Stimulated activated naive CD8-positive, alpha-beta T cell treated with anti-CD3 and anti-CD28 coated beads, Interleukin-15, amount 100 ng/mL, for 72 hours (primary cell): ENCODE measurements around the gene TTC9C.
A peak's percentile ranks its signal among the peaks of the same experiment; 100 is the strongest.
"Not testable (repeated sequence)": the region's sequence is repeated elsewhere in the genome, so short reads cannot be mapped to it uniquely, and the experiment has no call there.

Experiments used
- ATAC-seq: fragments of 150-1000 bp; cut with Tn5 transposase; 2 replicates; pipeline ENCODE4 v1.10.0; 2021; ENCODE audit warnings: mild to moderate bottlenecking, moderate library complexity
- DNase-seq, 2 donors: peaks; one replicate each; pipeline ENCODE4 v3.0.0; 2021 to 2022
- H3K27ac Mint-ChIP-seq, 2 donors: one replicate each; pipeline ENCODE4 v1.8.0; 2022; ENCODE audit warnings: mild to moderate bottlenecking in 2 of 2, mixed read lengths in 2 of 2, moderate library complexity in 2 of 2
- H3K27me3 Mint-ChIP-seq: one replicate; pipeline ENCODE4 v1.8.0; 2022; ENCODE audit warnings: mixed read lengths
- H3K4me1 Mint-ChIP-seq: one replicate; pipeline ENCODE4 v1.8.0; 2022; ENCODE audit warnings: mild to moderate bottlenecking, mixed read lengths
- H3K4me3 Mint-ChIP-seq, 2 donors: one replicate each; pipeline ENCODE4 v1.8.0; 2022; ENCODE audit warnings: mild to moderate bottlenecking in 2 of 2, mixed read lengths in 2 of 2, moderate library complexity in 1 of 2
- H3K9me3 Mint-ChIP-seq, 2 donors: one replicate each; pipeline ENCODE4 v1.8.0; 2022; ENCODE audit warnings: mixed read lengths in 2 of 2

TTC9C gene

GRCh38 chr11:62721994-62722393 is 6.3 kb upstream of the TTC9C start:
- peaks cover 57% of the 10 kb centered on the region for H3K4me1 Mint-ChIP-seq
- ATAC-seq (no peak), DNase-seq (no peak)
- no peaks in the 10 kb centered on the region for H3K27me3 Mint-ChIP-seq
- H3K4me3 Mint-ChIP-seq, result no peak overlapping the region
- H3K9me3 Mint-ChIP-seq, result no peaks in the 10 kb centered on the region
- H3K27ac Mint-ChIP-seq, result peak overlapping the region in 1 of 2 donors; percentile 20

DNA sequence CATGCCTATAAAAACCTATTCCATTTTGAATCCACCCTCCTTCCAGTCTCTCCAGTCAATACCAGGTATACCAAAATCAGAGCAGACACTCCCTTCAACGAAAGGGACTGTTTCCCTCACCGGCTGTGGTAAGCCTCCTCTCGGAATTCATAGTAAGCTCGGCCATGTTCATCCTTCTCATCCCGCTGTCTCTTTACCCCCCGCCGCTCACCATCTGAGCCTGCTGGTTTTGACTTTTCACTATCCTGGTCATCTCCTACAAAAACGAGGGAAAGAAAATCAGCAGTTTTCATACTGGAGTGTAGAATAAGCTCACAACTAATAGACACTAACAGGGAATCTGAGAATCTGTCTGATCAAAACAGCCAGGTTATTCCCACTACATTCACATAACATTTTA is 4.1 kb upstream of the TTC9C start:
- H3K4me3 Mint-ChIP-seq, result peak overlapping the region; percentile 97 to 100
- ATAC-seq (no peak), DNase-seq (no peak)
- peaks cover 56% of the 10 kb centered on the region for H3K4me1 Mint-ChIP-seq
- peak overlapping the region; percentile 25 to 80 for H3K27ac Mint-ChIP-seq
- H3K9me3 Mint-ChIP-seq, result no peaks in the 10 kb centered on the region
- no peaks in the 10 kb centered on the region for H3K27me3 Mint-ChIP-seq

DNA sequence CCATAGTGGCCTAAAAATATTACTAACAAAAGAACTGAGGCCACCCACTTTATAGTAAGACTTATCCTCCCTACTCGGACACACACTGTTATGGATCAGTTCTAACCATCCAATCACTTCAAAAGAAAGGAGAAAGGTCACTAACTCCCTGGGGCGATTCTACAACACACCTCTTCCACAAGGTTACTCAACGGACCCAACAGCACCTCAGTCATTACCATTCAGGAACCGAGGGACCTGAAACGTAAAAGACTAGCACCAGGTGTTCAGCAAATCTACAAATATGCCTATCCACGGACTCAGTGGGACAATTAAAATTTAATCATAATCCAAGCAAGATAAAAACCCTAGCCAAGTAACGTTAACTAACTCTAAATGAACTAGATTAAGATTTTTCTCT is 2.6 kb upstream of the TTC9C start:
- DNase-seq (no peak), ATAC-seq (no peak)
- H3K27me3 Mint-ChIP-seq, result no peaks in the 10 kb centered on the region
- peak overlapping the region; percentile 97 to 100 for H3K4me3 Mint-ChIP-seq
- H3K9me3 Mint-ChIP-seq, result no peaks in the 10 kb centered on the region
- peaks cover 56% of the 10 kb centered on the region for H3K4me1 Mint-ChIP-seq
- H3K27ac Mint-ChIP-seq, result peak overlapping the region; percentile 91 to 95

DNA sequence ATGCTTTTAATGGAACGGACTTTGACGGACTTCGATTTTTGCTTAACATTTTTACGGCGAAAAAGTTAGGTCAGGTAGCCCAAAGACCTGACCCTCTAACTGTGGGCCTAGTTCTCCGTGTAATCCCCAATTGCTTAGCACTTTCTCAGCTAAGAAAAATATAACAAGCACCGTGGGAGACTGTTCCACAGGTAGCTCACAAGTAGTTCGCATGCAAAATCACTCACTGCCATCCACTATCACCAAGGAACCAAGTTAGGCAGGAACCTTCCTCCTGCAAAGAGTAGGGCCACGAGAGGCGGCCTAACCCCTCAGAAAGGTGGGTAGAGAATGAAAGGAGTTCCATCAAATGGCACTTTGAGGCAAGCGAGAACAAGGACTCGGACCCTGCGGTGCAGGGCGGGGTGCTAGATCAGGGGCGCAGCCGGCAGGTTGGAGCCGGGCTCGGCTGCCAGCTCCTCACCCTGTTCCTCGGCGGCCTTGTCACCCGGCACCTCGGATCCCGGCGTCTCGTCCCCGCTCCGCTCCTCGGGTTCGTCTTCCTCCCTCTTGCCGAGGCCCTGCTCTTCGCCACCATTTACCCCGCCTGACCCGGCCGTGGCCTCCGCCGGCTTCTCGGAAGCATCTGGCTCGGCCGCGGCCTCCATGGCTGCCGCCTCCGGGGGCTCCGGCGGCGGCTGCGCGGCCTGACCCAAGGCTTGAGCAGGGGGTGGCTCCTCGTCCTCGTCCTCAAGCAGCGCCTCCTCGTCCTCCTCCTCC is 2.0 kb upstream of the TTC9C start:
- no peak for ATAC-seq
- no peak for DNase-seq
- Mint-ChIP-seq H3K27me3 (no peaks in the 10 kb centered on the region), H3K4me1 (peaks cover 57% of the 10 kb centered on the region), H3K9me3 (no peaks in the 10 kb centered on the region), H3K4me3 (peak overlapping the region; percentile 97 to 100), H3K27ac (peak overlapping the region; percentile 91 to 95)

DNA sequence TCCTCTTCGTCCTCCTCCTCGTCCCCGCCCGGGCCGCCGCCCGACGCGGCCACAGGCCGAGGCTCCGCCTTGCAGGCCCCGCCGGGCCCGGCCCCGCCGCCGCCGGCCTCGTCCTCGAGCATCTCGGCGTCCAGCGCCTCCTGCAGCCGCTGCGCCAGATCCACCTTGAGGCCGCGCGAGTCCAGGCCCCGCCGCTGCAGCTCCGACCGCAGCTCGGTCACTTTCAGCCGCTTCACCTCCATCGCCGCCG is 1.4 kb upstream of the TTC9C start:
- no peak for DNase-seq
- Mint-ChIP-seq H3K4me3 (peak overlapping the region; percentile 97 to 100), H3K27ac (peak overlapping the region; percentile 91 to 96), H3K4me1 (peaks cover 56% of the 10 kb centered on the region), H3K27me3 (no peaks in the 10 kb centered on the region), H3K9me3 (no peaks in the 10 kb centered on the region)
- ATAC-seq, result peak; percentile 4

DNA sequence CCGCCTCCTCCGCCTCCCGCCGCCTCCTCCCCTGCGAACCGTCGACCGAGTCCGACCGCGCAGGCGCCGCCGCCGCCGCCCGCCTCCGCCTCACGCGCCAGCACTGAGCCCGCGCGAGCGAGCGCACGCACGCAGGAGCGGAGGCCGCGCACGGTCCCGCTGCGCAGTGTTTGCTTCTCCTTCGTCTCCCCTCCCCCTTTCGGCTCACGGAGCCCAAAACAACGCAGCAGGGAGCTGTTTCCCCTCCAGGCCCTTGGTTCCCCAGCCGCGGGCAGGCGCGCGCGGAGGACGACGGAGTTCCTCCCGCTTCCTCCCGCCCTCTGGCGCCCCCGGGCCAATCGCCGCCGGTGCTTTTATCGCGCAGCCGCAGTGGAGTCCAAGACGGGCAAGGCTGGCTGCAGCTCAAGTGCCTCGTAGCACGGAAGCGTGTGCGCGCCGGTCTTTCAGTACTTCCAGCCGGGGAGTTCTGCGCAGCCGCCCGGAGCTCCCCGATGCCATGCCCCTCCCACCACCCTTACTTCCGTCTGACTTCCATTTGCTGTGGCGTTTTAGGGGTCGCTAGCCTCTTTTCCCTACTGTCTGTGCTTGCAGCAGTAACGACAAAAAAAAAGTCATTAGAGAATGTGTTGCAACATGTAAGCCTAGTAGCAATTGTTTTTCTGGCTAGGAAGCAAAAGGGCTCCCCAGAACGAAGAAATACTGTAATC is 968 bp upstream of the TTC9C start, which contains the start of gene HNRNPUL2:
HNRNPUL2 (minus strand) TSS at position 293 of the 707 bp plus-strand sequence. CDS start 301 bp downstream, outside the sequence.
- peak within 1 kb of the TSS; percentile 94 to 96 for H3K27ac Mint-ChIP-seq
- H3K4me3 Mint-ChIP-seq, result peak within 1 kb of the TSS; percentile 97 to 100
- H3K4me1 Mint-ChIP-seq, result peaks cover 51% of the 10 kb centered on the region
- ATAC-seq (peak; percentile 89), DNase-seq (peak; percentile 99 to 100)
- H3K27me3 Mint-ChIP-seq, result no peaks in the 10 kb centered on the region
- no peaks in the 10 kb centered on the region for H3K9me3 Mint-ChIP-seq

- H3K9me3 Mint-ChIP-seq, result no peaks in the 10 kb centered on the region
- peak; percentile 71 for ATAC-seq
- peak overlapping the region; percentile 97 to 100 for H3K4me3 Mint-ChIP-seq
- H3K27me3 Mint-ChIP-seq, result no peaks in the 10 kb centered on the region
- peak; percentile 88 to 91 for DNase-seq
- peaks cover 46% of the 10 kb centered on the region for H3K4me1 Mint-ChIP-seq
- peak overlapping the region; percentile 94 to 96 for H3K27ac Mint-ChIP-seq
Observed at GRCh38 chr11:62727872-62728170, 465 bp upstream of the TTC9C start.

- not testable (repeated sequence) for ATAC-seq, DNase-seq, H3K9me3 Mint-ChIP-seq, H3K27ac Mint-ChIP-seq, H3K27me3 Mint-ChIP-seq
- peaks cover 34% of the 10 kb centered on the region for H3K4me1 Mint-ChIP-seq
- peak overlapping the region; percentile 97 to 100 for H3K4me3 Mint-ChIP-seq
Observed at GRCh38 chr11:62730076-62730475, 1.8 kb downstream of the TTC9C start.

GRCh38 chr11:62732830-62733229 is 4.5 kb downstream of the TTC9C start:
- no peak for DNase-seq
- H3K9me3 Mint-ChIP-seq, result no peaks in the 10 kb centered on the region
- no peak overlapping the region for H3K4me3 Mint-ChIP-seq
- peak; percentile 26 for ATAC-seq
- H3K4me1 Mint-ChIP-seq, result peaks cover 27% of the 10 kb centered on the region
- H3K27ac Mint-ChIP-seq, result peak overlapping the region in 1 of 2 donors; percentile 87
- H3K27me3 Mint-ChIP-seq, result no peaks in the 10 kb centered on the region

- Mint-ChIP-seq H3K4me3 (no peak overlapping the region), H3K9me3 (no peaks in the 10 kb centered on the region), H3K4me1 (peaks cover 5% of the 10 kb centered on the region), H3K27ac (no peak overlapping the region), H3K27me3 (no peaks in the 10 kb centered on the region)
- DNase-seq (no peak), ATAC-seq (no peak)
Observed at GRCh38 chr11:62737196-62737595, 8.9 kb downstream of the TTC9C start.

DNA sequence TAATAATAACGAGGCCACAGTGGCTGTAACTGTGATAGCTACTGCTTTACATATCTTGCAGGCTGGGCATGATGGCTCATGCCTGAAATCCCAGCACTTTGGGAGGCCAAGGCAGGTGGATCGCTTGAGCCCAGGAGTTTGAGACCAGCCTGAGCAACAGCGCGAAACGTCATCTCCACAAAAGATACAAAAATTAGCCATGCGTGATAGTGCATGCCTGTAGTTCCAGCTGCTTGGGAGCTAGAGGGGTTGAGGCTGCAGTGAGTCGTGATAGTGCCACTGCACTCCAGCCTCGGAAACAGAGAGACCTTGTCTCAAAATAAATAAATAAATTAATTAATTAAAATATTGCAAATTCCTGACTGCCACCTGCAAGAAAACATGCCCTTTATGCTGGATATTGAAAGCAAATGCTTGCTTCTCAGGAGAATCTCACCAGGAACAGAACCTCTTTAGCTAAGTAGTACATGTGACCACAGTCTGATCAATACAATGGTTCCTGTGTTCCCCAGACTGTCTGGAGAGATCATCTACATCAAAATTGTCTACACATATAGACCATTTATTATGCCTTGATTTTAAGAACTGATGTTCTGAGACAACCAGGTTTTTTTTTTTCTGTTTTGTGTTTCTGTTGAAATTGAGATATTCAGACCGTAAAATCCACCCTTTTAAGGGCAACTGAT is 19.3 kb downstream of the TTC9C start:
- Mint-ChIP-seq H3K27ac (no peak overlapping the region), H3K27me3 (no peaks in the 10 kb centered on the region), H3K4me1 (peaks cover 20% of the 10 kb centered on the region), H3K9me3 (no peaks in the 10 kb centered on the region), H3K4me3 (no peak overlapping the region)
- ATAC-seq (no peak), DNase-seq (no peak)

GRCh38 chr11:62749931-62750330 is 21.6 kb downstream of the TTC9C start:
- H3K4me1 Mint-ChIP-seq, result peaks cover 38% of the 10 kb centered on the region
- not testable (repeated sequence) for DNase-seq, H3K4me3 Mint-ChIP-seq, H3K27me3 Mint-ChIP-seq, H3K9me3 Mint-ChIP-seq, ATAC-seq
- peak overlapping the region in 1 of 2 donors; percentile 27 for H3K27ac Mint-ChIP-seq

- ATAC-seq (no peak), DNase-seq (no peak)
- peaks cover 38% of the 10 kb centered on the region for H3K4me1 Mint-ChIP-seq
- peak overlapping the region in 1 of 2 donors; percentile 99 for H3K4me3 Mint-ChIP-seq
- H3K27ac Mint-ChIP-seq, result no peak overlapping the region
- no peaks in the 10 kb centered on the region for H3K27me3 Mint-ChIP-seq
- no peaks in the 10 kb centered on the region for H3K9me3 Mint-ChIP-seq
Observed at GRCh38 chr11:62752177-62752785, 24.0 kb downstream of the TTC9C start.

GRCh38 chr11:62752994-62753735 is 24.9 kb downstream of the TTC9C start:
- ATAC-seq, result no peak
- H3K27me3 Mint-ChIP-seq, result no peaks in the 10 kb centered on the region
- peak overlapping the region; percentile 98 for H3K27ac Mint-ChIP-seq
- no peaks in the 10 kb centered on the region for H3K9me3 Mint-ChIP-seq
- peaks cover 38% of the 10 kb centered on the region for H3K4me1 Mint-ChIP-seq
- peak overlapping the region; percentile 99 for H3K4me3 Mint-ChIP-seq
- no peak for DNase-seq
